ENCODE measurements around the gene TMEM178B.

TMEM178B gene

DNA sequence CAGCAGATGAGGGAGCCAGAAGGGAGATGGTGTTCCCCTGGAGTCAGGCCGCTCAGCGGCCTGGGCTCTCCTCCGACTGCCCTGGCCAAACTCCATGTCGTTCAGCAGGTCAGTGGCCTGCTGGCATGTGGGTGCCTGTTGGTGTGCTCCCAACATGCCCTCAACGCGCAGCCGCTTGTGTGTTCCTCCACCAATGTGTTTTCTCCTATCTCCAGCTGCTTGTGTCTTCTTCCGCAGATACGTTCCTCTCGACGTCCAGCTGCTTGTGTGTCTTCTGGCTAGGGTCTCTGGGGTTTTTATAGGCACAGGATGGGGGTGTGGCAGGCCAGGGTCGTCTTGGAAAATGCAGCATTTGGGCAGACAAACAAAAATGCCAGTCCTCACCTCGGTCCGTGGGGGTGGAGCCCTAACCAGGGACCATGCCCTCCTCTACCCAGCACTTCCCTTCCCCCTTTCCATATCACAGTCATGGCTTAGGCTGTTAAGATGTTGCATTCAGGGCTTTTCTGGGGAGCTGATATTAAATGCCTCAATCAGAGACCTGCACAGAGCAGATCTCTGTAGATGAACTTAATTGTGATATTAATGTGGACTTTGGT is 111.6 kb downstream of the TMEM178B start:
- Histone ChIP-seq H3K9ac (no peak overlapping the region), H4K20me1 (ENCODE audit: insufficient read depth) (no peaks in the 10 kb centered on the region), H3K4me2 (no peak overlapping the region), H3K4me3 (IDR thresholded peaks at IDR 0.05; ENCODE audit: insufficient read depth, low read depth, low read length) (no peak overlapping the region), H2AFZ (ENCODE audit: low read depth) (no peak overlapping the region), H3K36me3 (ENCODE audit: insufficient read depth) (no peaks in the 10 kb centered on the region), H3K4me1 (ENCODE audit: low read depth, poor library complexity, severe bottlenecking) (no peaks in the 10 kb centered on the region), H3K27ac (no peak overlapping the region), H3K27me3 (ENCODE audit: insufficient read depth, low read depth) (no peaks in the 10 kb centered on the region), H3K79me2 (ENCODE audit: insufficient read depth, low read depth) (no peaks in the 10 kb centered on the region)
- TF ChIP-seq, protein P1, sequence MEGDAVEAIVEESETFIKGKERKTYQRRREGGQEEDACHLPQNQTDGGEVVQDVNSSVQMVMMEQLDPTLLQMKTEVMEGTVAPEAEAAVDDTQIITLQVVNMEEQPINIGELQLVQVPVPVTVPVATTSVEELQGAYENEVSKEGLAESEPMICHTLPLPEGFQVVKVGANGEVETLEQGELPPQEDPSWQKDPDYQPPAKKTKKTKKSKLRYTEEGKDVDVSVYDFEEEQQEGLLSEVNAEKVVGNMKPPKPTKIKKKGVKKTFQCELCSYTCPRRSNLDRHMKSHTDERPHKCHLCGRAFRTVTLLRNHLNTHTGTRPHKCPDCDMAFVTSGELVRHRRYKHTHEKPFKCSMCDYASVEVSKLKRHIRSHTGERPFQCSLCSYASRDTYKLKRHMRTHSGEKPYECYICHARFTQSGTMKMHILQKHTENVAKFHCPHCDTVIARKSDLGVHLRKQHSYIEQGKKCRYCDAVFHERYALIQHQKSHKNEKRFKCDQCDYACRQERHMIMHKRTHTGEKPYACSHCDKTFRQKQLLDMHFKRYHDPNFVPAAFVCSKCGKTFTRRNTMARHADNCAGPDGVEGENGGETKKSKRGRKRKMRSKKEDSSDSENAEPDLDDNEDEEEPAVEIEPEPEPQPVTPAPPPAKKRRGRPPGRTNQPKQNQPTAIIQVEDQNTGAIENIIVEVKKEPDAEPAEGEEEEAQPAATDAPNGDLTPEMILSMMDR (conservative IDR thresholded peaks at IDR 0.05; ENCODE audit: low read depth, low read length), result no peak

DNA sequence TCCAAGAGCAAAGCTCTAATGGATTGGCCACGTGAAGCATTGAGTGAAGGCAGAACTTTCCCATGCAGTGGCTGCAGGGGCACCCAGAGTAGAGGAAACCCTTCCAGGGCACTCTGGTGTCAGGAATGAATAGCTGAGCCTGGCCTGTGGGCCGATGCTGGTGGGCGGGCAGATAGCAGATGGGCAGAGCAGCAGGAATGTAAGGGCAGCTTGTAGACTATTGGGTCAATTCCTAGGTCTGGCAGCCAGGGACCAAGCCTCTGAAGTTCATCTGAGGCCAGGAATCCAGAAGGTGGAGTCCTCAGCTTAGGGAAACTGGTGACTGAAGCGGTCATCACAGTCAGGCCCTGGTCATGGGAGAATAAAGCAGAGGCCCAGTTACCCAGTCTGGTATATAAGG is 115.4 kb downstream of the TMEM178B start:
- Histone ChIP-seq H3K4me3 (IDR thresholded peaks at IDR 0.05; ENCODE audit: insufficient read depth, low read depth, low read length) (no peak overlapping the region), H3K4me1 (ENCODE audit: low read depth, poor library complexity, severe bottlenecking) (no peaks in the 10 kb centered on the region), H3K4me2 (no peak overlapping the region), H3K9ac (no peak overlapping the region), H4K20me1 (ENCODE audit: insufficient read depth) (no peaks in the 10 kb centered on the region), H3K79me2 (ENCODE audit: insufficient read depth, low read depth) (no peaks in the 10 kb centered on the region), H3K27me3 (ENCODE audit: insufficient read depth, low read depth) (no peaks in the 10 kb centered on the region), H3K27ac (no peak overlapping the region), H2AFZ (ENCODE audit: low read depth) (no peak overlapping the region), H3K36me3 (ENCODE audit: insufficient read depth) (no peaks in the 10 kb centered on the region)
- TF ChIP-seq, protein P1 (conservative IDR thresholded peaks at IDR 0.05; ENCODE audit: low read depth, low read length), result no peak

DNA sequence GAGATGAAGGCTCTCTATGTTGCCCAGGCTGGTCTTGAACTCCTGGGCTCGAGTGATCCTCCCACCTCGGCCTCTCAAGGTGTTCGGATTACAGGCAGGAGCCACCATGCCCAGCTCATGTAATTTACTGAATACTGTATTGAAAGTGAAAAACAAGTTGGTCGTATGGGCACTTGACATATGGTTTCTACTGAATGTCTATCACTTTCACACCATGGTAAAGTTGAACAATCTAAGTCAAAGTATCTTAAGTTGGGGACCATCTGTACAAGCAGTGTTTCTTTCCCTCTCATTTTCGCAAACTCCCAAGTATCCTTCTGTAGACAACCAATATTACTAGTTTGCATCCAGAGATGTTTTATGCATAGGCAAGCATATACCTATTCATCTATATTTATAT is 116.6 kb downstream of the TMEM178B start:
- Histone ChIP-seq H3K4me3 (IDR thresholded peaks at IDR 0.05; ENCODE audit: insufficient read depth, low read depth, low read length) (no peak overlapping the region), H4K20me1 (ENCODE audit: insufficient read depth) (no peaks in the 10 kb centered on the region), H3K79me2 (ENCODE audit: insufficient read depth, low read depth) (no peaks in the 10 kb centered on the region), H3K27ac (no peak overlapping the region), H3K9ac (no peak overlapping the region), H2AFZ (ENCODE audit: low read depth) (no peak overlapping the region), H3K27me3 (ENCODE audit: insufficient read depth, low read depth) (no peaks in the 10 kb centered on the region), H3K4me1 (ENCODE audit: low read depth, poor library complexity, severe bottlenecking) (no peaks in the 10 kb centered on the region), H3K36me3 (ENCODE audit: insufficient read depth) (no peaks in the 10 kb centered on the region), H3K4me2 (no peak overlapping the region)
- TF ChIP-seq, protein P1 (conservative IDR thresholded peaks at IDR 0.05; ENCODE audit: low read depth, low read length), result no peak

DNA sequence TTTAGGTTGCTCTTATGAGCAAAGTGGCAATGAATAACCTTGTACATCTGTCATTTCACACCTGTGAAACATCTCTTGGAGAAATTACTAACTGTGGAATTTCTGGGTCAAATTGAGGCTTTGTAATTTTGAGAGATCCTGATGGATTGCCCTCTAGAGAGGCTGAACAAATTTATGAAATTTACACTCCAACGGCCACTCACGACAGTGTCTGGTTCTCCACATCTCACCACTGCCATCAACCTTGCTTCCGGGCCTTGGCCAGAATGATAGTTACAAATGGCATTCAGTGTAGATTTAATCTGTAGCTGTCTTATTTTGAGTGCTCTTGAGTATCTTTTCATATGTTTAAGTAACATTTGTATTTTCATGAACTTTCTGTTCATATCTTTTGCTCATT is 117.4 kb downstream of the TMEM178B start:
- no peak overlapping the region for H2AFZ ChIP-seq (ENCODE audit: low read depth)
- H3K27me3 ChIP-seq (ENCODE audit: insufficient read depth, low read depth), result no peaks in the 10 kb centered on the region
- no peak overlapping the region for H3K4me2 ChIP-seq
- H3K4me3 ChIP-seq (IDR thresholded peaks at IDR 0.05; ENCODE audit: insufficient read depth, low read depth, low read length), result no peak overlapping the region
- H3K79me2 ChIP-seq (ENCODE audit: insufficient read depth, low read depth), result no peaks in the 10 kb centered on the region
- no peaks in the 10 kb centered on the region for H4K20me1 ChIP-seq (ENCODE audit: insufficient read depth)
- H3K9ac ChIP-seq, result no peak overlapping the region
- no peaks in the 10 kb centered on the region for H3K4me1 ChIP-seq (ENCODE audit: low read depth, poor library complexity, severe bottlenecking)
- no peak overlapping the region for H3K27ac ChIP-seq
- TF ChIP-seq, protein P1 (conservative IDR thresholded peaks at IDR 0.05; ENCODE audit: low read depth, low read length), result no peak
- no peaks in the 10 kb centered on the region for H3K36me3 ChIP-seq (ENCODE audit: insufficient read depth)
